HG03520 (cell line): ENCODE measurements around the gene KRT73.
"Not testable (repeated sequence)": the region's sequence is repeated elsewhere in the genome, so short reads cannot be mapped to it uniquely, and the experiment has no call there.

Source experiments
- ATAC-seq: cut with Tn5 transposase; IDR thresholded peaks from one replicate; pipeline ENCODE4 v1.9.1; 2021; ENCODE audit warnings: mild to moderate bottlenecking, moderate library complexity; ENCODE audit not compliant: unreplicated experiment

Gene KRT73

DNA sequence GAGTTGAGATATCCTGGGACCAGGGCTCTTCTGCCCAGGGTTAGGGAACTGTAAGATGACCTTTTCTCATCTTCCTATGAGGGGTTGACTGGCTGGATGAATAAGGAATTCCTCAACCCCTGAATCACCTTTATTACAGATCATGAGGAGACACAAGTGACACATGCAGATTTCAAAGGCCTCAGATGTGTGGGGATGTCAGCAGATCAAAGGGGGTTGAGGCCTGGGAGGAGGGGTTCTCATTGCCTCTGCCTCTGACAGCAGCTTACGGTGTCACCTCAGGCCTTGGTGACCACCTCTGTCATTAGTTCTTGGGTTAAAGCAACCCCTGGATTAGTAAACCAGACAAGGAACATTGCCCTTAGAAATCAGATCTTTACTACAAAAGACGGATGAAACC lies 15.0 kb downstream of the KRT73 start:
- no peak for ATAC-seq

DNA sequence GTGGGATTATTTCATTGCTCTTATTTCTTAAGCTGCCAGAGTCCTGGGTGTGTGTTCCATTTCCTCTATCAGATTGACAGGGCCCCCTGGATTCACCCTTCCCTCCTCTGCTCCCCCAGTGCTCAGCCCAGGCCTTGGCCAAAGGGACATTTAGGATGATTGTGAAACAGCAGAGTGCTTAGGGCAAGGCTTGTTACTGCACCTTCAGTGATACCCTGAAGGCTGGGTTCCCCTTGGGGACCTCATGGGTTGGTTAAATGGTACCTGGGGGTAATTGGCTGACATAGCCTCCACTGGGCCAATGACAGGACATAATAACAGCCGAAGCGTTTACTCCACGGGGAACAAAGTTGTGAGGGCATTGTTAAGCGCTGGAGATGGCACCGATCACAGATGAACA lies 15.8 kb downstream of the KRT73 start:
- no peak for ATAC-seq

DNA sequence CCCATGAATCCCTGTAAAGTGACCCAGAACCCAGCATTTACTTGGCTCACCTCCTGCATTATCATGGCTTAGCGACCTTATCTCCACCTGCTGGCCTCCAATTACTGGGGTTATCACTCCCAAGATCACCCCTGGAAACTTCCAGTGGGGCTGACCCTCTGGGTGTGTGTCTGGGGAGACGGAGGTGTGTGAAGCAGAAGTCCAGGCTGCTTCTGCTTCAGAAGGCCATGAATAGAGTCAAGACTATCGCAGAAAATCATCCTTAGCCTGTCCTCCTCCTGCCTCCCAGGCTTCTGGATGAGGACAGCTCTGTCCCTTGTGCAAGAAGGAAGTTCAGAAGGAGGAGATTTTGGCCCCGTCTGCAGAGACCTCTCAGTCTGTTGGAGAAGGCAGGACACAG lies 16.7 kb downstream of the KRT73 start:
- no peak for ATAC-seq

DNA sequence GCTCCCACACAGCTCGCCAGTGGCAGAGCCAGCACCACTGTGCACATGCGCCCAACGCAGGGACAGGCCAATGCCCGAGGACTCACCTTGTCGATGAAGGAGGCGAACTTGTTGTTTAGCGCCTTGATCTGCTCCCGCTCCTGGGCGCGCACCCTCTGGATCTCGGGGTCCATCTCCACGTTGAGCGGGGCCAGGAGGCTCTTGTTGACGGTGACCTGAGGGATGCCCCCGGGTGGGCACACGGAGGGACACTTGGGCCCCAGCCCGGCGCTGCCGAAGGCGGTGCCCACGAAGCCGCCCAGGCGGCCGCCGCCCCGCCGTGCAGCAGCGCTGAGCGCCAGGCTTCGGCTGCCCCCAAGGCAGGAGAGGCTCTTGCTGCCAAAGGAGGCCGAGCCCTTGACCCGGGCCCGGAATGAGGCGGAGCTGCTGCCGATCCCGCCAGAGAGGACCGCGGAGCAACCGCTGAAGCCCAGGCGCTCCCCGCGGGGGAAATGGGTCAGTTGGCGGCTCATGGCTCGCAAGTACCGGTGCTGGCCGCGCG lies 17.3 kb downstream of the KRT73 start, which contains the start of gene KRT72:
Gene KRT72, minus strand, starts transcription at position 523 of the 541 bp plus-strand sequence. Its CDS starts 11 bp downstream, at position 512.
- ATAC-seq = no peak

DNA sequence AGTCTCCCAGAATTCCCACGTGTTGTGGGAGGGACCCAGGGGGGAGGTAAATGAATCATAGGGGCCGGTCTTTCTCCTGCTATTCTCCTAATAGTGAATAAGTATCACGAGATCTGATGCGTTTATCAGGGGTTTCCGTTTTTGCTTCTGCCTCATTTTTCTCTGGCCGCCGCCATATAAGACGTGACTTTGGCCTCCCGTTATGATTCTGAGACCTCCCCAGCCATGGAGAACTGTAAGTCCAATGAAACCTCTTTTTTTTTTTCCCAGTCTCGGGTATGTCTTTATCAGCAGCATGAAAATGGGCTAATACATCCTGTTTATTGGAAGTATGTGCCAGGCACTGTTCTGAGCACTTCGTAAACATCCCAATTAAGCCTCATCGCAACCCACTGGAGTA lies 17.9 kb downstream of the KRT73 start:
- ATAC-seq = no peak

DNA sequence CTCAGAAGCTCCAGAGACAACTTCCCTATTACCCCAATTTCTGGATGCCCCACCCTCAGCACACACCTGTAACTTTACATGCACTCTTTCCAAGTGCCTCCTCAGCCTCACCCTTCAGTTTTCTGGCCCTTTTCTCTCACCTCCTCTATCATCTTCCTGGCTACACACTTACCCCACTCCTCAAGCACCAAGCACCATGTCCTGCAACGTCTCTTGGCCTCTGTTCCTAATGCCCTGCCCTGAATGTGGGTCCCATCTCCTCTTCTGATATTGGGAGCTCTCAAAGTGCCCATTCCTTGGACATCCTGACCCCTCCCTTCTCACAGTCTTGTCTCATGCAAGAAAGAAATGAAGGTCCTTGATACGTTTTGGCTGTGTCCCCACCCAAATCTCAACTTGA lies 18.3 kb downstream of the KRT73 start:
- ATAC-seq = no peak

DNA sequence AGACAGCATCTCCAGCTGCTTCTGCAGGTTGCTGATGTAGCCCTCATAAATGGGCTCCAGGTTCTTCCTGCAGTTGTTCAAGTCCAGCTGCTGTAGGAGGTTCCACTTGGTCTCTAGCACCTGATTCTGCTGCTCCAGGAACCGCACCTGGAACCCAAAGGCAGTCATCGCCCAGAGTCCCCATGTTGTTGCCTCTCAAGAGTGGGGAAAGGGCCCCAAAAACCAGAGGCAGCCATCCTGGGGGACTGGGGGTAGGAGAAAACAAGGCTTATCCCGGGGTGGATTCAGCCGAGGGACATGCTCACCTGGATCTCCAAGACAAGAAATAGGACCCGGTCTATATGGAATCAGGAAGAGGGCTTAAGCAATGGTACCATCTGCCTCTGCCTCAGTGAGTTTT lies 19.4 kb downstream of the KRT73 start:
- ATAC-seq = no peak

DNA sequence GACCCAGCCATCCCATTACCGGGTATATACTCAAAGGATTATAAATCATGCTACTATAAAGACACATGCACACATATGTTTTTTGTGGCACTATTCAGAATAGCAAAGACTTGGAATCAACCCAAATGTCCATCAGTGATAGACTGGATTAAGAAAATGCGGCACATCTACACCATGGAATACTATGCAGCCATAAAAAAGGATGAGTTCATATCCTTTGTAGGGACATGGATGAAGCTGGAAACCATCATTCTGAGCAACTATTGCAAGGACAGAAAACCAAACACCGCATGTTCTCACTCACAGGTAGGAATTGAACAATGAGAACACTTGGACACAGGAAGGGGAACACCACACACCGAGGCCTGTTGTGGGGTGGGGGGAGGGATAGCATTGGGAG lies 24.1 kb downstream of the KRT73 start:
- ATAC-seq = not testable (repeated sequence)

DNA sequence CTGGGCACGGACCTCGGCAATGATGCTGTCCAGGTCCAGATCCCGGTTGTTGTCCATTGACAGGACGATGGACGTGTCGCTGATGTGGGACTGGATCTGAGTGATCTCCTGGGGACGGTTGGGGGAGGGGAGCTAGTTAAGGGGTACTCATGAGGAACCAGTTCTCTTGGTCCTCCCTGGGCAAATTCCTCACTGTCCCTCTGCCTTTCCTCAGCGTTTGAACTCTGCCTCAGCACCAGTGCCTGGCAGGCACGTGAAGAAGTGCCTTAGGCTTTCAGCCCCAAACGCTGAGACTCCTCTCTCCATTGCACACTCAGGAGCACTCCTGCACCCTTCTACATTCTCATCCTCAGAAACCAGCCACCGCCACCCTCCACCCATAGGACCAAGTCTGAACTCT lies 26.8 kb downstream of the KRT73 start:
- ATAC-seq = no peak

DNA sequence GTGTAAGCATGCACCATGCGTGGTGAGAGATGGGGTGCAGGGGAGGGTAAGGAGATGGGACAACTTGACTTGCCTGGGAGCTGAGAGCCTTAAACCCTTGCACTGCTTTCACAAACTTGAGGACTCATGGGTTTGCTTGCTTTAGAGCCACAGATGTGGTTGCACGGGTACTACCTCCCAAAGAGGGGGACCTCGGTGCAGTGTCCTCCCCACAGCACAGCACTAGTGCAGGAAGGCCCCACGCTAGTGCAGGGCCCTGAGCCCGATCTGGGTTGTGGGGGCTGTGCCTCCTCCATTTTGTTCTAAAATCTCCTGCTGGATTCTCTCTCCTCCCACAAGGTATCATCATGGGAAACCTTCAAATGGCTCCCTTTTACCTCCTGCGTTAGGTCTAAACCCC lies 28.3 kb downstream of the KRT73 start:
- no peak for ATAC-seq

DNA sequence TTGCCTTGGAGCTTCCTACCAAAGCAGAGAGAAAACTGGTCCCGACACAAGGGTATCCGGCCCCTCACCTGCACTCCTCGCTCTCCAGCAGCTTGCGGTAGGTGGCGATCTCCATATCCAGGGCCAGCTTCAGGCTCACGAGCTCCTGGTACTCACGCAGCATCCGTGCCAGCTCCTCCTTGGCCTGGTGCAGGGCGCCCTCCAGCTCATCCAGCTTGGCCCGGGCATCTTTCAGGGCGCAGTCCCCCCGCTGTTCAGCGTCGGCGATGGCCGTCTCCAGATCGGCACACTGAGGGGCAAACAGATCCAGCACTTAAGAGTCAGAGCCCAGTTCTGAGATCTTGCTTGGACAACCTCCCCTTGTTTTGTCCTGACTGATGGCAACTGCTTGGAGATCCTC lies 30.8 kb downstream of the KRT73 start:
- no peak for ATAC-seq

DNA sequence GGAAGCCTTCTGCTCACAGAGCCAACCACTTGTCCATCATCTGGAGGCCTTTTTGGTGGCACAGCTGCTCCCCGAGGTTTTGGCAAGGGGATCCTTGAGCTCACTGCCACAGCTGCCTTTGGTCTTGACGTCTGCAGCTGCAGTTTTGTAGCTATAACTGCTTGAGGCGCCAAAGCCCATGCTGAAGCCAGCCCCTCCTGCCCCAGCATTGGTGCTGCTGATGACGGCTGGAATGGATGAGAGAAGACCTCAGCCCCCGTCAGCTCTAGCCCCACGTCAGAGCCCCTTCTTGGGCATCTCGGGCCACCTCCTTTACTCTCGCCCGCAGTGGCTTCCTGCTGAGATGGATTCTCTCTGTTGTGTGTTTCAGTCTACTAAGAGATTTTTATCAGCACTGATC lies 32.4 kb downstream of the KRT73 start:
- no peak for ATAC-seq

DNA sequence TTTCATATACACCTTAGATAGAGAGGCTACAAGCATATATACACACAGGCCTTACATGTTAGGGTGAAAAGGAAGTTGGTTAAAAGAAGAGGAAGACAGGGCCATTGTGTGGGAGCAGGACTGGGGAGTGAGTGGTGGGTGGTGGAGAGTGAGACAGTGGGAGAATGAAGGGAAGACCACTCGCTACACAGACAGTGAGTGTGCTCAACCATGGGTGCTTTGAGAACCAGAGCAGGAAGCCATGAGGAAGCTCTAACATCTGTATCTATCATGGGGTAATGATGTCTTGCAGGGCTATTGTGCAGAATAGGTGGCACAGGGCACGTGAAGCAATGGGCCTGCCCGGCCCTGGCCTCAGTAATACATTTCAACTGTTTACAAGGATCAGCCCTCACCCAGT lies 33.3 kb downstream of the KRT73 start:
- ATAC-seq = no peak

DNA sequence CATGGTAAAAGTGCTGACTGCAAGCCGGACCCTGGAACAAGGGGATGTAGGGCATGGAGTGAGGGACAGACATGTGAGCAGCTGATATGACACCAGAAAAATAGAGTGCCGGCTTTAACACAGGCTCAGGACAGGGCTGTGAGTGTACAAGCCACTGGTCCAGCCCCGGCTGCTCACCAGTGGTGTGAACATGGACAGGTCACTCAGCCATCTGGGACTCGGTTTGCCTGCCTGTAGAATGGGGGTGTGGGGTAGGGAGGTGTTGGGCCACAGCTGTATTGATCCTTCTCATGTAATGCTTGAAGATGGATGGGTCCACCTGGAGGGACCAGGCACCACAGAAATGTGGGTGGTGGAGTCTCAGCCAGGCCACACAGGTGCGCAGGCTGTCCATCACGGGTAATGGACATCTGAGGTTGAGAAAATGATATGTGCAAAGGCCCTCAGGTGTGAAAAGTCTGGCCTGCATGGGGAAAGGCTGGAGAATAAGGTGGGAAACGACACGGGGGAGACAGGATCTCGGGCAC lies 34.1 kb downstream of the KRT73 start:
- ATAC-seq = no peak

DNA sequence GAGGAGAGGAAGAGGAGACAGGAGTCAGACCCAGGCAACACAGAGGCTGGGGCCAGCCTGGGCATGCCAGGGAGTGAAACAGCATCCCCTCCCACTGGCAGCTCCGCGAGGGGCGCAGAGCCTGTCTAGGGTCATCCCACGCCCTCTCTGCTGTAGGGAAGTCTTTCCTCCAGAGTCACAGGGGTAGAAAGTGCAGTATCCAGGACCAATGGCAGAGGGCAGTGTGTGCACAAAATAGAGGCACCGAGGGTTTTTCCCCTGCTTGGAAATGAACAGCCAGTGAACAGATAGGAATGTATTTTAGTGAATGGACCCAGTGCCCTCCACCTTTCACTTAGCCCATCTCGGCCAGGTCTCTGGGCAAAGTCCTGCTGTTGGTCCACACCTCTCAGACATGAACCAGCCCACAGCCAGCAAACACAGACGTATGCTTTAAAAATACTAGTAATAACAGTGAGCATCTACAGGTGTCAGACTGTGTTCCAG lies 35.3 kb downstream of the KRT73 start:
- no peak for ATAC-seq

DNA sequence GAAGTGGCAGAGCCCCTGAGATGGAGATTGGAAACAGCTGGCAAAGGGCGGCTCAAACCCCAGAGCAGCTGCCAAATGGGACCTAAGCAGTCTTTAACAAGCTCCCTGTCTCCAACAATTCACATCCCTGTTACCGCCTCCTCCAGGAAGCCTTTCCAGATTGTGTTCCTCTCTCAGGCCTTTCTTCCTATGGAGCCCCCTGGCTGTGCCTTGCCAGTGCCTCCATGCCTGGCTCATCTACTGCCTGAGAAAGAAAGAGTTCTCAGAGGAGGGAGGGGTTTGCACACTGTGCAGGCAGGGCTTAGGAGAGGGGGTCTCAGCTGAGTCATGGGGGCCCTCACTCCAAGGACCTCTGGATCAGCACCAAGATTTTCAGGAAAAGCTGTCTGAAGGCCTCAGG lies 35.9 kb downstream of the KRT73 start:
- ATAC-seq = no peak

DNA sequence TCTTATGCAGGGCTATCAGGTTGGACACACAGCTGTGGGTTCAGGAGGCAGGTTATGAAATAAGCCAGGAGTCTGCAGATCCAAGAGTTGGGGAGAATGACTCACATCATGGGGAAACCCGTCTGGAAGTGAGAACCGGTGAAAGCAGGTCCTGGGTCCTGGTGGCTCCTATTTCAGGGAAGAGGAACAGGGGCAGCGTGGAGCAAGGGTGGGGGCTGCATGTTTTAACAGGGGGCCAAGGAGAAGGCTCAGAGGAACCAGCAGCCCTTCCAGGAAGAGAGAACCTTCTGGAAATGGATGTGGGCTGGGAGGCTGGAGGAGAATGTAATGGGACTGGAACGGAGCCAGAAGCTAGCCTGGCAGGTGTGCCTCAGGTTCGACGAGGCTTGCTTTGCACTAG lies 36.9 kb downstream of the KRT73 start:
- no peak for ATAC-seq

DNA sequence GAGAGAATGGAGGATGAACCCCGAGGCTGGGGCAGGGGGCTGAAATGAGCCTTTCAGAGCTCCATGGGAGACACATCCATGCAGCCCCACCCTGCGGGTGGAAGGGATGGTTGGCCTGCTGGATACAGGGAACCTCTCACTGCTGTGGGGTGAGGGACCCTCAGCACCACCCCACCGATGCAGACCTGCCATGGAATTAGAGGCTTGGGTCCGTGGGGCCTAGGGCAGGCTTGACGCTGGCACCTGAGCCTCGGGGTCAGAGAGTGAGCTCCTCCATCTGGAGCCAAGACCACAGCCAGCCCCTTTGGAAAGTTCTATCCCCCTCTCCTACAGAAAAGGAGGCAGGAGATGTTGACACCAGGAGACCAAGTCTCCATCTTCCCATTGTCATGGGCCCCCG lies 37.3 kb downstream of the KRT73 start:
- ATAC-seq = no peak

DNA sequence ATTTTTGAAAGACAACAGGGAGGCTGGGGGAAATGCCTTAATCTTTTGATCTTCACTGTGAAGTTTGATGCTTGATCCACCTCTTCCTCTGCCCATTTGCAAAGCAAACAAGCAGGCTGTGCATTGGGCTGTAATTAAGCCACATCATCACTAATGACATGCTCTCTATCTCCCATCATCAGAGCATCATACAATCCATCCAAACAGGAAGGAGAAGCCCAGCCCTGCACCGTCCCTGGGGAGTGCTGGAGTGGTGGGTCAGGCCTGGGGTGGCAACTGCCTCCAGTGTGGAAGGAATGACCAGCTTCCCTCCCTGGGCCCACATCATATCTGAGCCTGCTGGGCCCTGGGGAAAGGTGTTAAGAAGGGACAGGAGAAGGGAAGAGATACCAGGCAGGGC lies 37.9 kb downstream of the KRT73 start:
- no peak for ATAC-seq

DNA sequence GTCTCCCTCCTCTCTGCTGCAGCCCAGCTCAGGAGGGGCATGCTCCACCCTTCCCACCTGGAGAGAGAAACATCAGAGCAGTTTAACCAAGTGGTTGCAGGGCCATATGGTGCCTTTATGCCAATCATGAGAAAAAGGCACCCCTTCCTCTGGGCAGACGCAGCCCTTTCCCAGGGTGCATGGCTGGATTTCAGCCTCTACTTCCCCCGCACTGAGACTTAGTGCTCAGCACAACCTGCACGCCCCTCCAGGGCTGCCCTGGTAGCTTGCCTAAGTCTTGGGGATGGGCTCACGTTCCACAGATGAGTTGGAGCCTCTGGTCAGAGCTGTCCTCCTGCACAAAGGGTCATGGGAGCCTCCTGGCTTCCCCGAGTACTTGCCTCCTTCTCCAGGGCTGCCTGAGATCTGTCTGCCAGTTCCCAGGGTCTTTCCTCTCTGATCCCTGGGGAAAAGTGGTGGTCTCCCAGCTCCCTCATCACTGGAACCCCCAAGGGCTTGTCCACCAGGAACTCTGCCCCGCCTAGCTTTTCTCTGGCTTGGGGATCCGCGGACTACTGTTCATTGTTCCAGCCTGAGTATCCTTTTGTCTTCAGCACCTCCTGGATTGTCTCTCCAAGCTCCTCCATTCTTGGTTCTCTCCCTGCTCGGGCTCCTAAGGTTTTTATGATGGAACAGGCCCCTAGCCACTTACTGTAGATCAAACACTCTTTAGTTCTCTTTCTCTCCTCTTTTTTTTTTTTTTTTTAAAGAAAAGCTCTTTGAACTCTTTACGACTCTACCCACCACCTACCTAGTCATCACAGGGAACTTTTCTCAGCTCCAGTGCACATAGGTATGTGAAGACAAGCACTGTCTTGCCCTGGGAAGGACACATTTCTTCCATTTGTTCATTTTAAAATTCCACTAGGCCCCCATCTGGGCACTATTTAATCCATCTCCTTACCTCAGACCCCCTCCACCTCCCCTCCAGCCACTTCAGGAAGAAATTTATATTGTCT lies 38.6 kb downstream of the KRT73 start:
- no peak for ATAC-seq

DNA sequence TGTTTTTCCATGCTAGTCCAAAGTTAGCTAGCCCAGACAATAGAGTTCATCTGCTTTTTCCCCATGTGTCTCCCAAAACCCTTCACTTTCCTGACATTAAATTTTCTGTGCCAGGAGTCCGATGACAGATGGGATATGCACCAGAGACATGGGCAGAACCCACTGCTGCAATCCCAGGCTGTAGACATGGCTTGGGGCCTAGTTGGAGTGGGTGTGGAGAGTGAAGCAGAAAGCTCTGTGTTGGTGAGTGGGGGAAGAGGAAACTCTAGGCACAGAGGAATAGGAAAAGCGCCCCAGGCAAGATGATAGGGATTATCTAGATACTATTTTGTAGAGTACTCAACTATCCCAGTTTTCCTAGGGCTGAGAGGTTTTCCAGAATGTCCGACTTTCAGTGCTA lies 39.9 kb downstream of the KRT73 start:
- no peak for ATAC-seq

DNA sequence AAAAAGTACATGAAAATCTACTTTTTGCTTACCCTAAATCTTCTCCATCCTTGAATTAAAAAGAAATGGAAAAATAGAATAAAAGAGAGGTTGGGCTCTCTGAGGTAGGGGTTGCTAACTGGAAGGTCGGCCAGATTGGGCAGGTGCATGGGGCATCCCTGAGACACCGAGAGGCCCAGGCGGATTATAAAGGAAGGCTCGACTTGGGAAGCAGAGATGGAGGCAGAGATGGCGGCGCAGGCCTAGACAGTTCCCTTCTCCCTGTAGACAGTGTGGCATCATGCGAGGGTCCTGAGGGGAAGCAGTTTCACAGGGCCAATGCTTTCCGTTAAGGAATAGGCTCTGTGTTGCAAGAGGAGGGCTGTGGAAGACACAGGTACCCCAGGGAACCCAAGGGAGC lies 41.0 kb downstream of the KRT73 start:
- ATAC-seq = no peak
